ENCODE results near the gene ATP9B.

DNA sequence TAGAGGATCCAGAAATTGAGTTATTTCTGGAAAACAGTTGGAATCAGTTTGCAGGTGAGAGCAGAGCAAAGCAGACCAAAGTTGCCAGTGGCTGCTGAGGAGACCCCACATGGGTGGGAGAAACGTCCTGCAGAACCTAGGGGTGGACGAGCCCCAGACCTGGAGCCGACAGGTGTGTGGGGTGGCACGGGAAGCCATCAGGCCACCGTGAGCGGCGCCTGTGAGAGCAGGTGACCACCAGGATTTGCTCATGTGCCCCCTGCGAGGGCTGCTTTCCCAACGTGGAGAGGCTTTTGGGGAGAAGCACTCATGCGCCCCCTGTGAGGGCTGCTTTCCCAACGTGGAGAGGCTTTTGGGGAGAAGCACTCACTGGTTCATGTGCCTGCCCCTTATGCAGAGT, 209.7 kb downstream of the ATP9B start:
- TF ChIP-seq, protein P1, sequence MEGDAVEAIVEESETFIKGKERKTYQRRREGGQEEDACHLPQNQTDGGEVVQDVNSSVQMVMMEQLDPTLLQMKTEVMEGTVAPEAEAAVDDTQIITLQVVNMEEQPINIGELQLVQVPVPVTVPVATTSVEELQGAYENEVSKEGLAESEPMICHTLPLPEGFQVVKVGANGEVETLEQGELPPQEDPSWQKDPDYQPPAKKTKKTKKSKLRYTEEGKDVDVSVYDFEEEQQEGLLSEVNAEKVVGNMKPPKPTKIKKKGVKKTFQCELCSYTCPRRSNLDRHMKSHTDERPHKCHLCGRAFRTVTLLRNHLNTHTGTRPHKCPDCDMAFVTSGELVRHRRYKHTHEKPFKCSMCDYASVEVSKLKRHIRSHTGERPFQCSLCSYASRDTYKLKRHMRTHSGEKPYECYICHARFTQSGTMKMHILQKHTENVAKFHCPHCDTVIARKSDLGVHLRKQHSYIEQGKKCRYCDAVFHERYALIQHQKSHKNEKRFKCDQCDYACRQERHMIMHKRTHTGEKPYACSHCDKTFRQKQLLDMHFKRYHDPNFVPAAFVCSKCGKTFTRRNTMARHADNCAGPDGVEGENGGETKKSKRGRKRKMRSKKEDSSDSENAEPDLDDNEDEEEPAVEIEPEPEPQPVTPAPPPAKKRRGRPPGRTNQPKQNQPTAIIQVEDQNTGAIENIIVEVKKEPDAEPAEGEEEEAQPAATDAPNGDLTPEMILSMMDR (IDR thresholded peaks at IDR 0.05) = no peak
- TF ChIP-seq, protein P2, sequence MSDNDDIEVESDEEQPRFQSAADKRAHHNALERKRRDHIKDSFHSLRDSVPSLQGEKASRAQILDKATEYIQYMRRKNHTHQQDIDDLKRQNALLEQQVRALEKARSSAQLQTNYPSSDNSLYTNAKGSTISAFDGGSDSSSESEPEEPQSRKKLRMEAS (IDR thresholded peaks at IDR 0.05; ENCODE audit: low read depth) = no peak
- no peak for TF ChIP-seq FOXM1 (IDR thresholded peaks at IDR 0.05; ENCODE audit: low read depth)
- no peak for TF ChIP-seq SMC3 (IDR thresholded peaks at IDR 0.05; ENCODE audit: low read depth, low read length)
- TF ChIP-seq EP300 (IDR thresholded peaks at IDR 0.05; ENCODE audit: borderline replicate concordance in 1 of 2, low read depth in 1 of 2, low read length in 1 of 2) = no peak
- no peak for TF ChIP-seq NRF1 (IDR thresholded peaks at IDR 0.05; ENCODE audit: low read depth, low read length)
- no peak for TF ChIP-seq GABPA (IDR thresholded peaks at IDR 0.05; ENCODE audit: low read depth)
- no peak for TF ChIP-seq SIN3A (IDR thresholded peaks at IDR 0.05; ENCODE audit: borderline replicate concordance, low read depth, low read length)
- TF ChIP-seq EZH2phosphoT487 (IDR thresholded peaks at IDR 0.05; ENCODE audit: borderline replicate concordance, low read depth) = no peak
- TF ChIP-seq RFX5 (IDR thresholded peaks at IDR 0.05; ENCODE audit: low read length) = no peak
